Measurements from ENCODE around the gene SH2D4B. TPM values are rescaled to one million over a fixed set of nuclear protein-coding genes. Genes with fewer than 3 reads are reported as not detected.

SH2D4B gene
- total RNA-seq, 1 experiment from 2014 or later = not detected

DNA sequence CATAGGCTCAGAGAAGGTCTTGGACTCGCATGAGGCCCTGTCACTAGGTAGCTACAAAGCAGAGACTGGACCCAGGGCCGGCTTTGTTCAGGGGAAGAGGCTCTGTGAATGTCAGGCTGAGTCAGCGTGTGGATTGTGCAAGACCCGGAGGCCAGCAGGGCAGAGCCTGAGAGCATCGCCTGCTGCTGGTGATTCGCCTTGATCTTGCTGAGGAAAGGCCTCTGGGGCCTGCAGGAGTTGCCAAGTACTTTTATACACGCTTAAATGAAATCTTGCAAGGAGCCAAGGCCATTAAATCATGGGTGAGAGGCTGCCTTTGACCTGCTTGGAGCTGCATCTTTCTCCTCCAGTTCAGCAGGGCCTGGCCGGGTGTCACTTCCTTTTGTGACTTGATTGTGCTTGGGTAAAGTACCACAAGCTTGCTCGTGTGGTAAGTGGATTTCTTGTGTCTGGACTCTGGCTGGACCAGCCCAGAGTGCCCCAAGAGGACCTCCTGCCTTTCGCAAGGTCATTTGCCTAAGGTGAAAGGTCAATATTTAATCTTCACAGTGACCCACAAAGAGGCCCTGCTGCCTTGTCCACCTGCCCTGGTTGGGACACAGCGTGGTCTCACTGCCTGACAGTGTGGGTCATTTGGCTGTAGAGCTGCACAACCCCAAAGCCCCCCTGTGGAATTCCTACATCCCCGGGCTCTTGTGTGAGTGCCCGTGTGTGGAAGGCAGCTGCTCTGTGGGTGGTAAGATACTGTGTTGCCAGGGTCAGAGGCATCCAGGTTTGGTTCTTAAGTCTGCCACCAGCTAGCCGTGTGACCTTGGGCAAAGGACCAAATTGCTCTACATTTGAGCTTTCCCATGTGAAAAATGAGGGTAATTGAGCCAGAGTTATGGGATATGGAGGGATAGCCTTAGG is 38.6 kb upstream of the SH2D4B start:
- H3K27me3 ChIP-seq (ENCODE audit: low read length) = no peaks in the 10 kb centered on the region
- H3K9me3 ChIP-seq (ENCODE audit: low read length) = no peaks in the 10 kb centered on the region
- no peaks in the 10 kb centered on the region for H3K4me1 ChIP-seq (ENCODE audit: insufficient read depth, low read length)
- TF ChIP-seq EZH2 (IDR thresholded peaks at IDR 0.05; ENCODE audit: low read length, unreplicated experiment) (no peak), EZH2phosphoT487 (IDR thresholded peaks at IDR 0.05; ENCODE audit: borderline replicate concordance, low read length) (no peak)
- TF ChIP-seq, protein P1, sequence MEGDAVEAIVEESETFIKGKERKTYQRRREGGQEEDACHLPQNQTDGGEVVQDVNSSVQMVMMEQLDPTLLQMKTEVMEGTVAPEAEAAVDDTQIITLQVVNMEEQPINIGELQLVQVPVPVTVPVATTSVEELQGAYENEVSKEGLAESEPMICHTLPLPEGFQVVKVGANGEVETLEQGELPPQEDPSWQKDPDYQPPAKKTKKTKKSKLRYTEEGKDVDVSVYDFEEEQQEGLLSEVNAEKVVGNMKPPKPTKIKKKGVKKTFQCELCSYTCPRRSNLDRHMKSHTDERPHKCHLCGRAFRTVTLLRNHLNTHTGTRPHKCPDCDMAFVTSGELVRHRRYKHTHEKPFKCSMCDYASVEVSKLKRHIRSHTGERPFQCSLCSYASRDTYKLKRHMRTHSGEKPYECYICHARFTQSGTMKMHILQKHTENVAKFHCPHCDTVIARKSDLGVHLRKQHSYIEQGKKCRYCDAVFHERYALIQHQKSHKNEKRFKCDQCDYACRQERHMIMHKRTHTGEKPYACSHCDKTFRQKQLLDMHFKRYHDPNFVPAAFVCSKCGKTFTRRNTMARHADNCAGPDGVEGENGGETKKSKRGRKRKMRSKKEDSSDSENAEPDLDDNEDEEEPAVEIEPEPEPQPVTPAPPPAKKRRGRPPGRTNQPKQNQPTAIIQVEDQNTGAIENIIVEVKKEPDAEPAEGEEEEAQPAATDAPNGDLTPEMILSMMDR (conservative IDR thresholded peaks at IDR 0.05; ENCODE audit: low read depth, low read length) = no peak
- no peak overlapping the region for H3K9ac ChIP-seq (ENCODE audit: low read length)
- no peak overlapping the region for H3K27ac ChIP-seq (ENCODE audit: low read length)
- no peak overlapping the region for H3K4me2 ChIP-seq (ENCODE audit: low read length)
- no peak overlapping the region for H3K4me3 ChIP-seq (ENCODE audit: low read length)
- no peaks in the 10 kb centered on the region for H3K36me3 ChIP-seq (ENCODE audit: low read depth, low read length)
- no peaks in the 10 kb centered on the region for H4K20me1 ChIP-seq (ENCODE audit: low read length)
- no peak for DNase-seq
- no TSS peak for BruUV-seq (replicated peaks)
- intact Hi-C loops (cut with micrococcal nuclease) = no loop called here
- ATAC-seq = no peak
- no peaks in the 10 kb centered on the region for H3K9me2 ChIP-seq (replicated peaks; ENCODE audit: low read length)
- no peaks in the 10 kb centered on the region for H3F3A ChIP-seq (ENCODE audit: low read length, unreplicated experiment)
- no peaks in the 10 kb centered on the region for H3K79me2 ChIP-seq (ENCODE audit: low read length)
- CTCF ChIA-PET = no interaction called here
- POLR2A ChIA-PET (ENCODE audit: unreplicated experiment) = no interaction called here
- H2AFZ ChIP-seq (ENCODE audit: low read length) = no peak overlapping the region

DNA sequence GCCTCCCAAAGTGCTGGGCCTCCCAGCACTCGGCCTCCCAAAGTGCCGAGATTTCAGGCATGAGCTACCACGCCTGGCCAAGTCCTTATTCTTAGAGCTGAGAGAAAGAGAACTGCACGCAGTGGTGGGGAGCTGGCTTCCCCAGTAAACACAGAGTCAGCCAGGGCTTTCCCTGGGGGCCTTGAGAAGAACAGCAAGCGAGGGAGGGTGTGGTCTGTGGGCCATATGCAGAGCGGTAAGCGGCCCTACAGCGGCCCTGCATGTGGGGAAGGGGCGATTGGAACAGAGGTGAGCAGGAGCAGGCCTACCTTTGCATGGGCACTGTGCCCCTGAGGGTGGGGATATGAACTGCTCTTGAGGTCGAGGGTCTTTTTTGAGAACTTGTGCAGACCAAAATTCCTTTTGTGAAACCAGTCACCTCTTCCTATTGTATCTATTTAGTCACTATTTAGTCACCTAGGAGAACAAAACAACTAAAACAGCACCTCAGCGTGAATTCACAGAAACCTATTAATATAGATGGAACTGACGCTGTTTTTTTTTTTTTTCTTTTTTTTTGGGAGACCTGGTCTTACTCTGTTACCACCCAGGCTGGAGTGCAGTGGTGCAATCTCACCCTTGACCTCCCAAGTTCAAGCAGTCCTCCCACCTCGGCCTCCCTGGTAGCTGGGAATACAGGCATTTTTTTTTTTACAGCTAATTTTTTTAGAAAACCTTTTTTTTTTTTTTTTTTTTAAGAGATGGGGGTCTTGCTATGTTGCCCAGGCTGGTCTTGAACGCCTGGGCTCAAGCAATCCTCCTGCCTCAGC is 36.9 kb upstream of the SH2D4B start:
- H2AFZ ChIP-seq (ENCODE audit: low read length) = no peak overlapping the region
- no TSS peak for BruUV-seq (replicated peaks)
- ATAC-seq (no peak), DNase-seq (no peak)
- no peaks in the 10 kb centered on the region for H3K4me1 ChIP-seq (ENCODE audit: insufficient read depth, low read length)
- ChIA-PET POLR2A (ENCODE audit: unreplicated experiment) (no interaction called here), CTCF (no interaction called here)
- no peak overlapping the region for H3K4me2 ChIP-seq (ENCODE audit: low read length)
- intact Hi-C loops (cut with micrococcal nuclease) = no loop called here
- H3K4me3 ChIP-seq (ENCODE audit: low read length) = no peak overlapping the region
- no peak overlapping the region for H3K27ac ChIP-seq (ENCODE audit: low read length)
- H3K9me3 ChIP-seq (ENCODE audit: low read length) = no peaks in the 10 kb centered on the region
- no peaks in the 10 kb centered on the region for H3K36me3 ChIP-seq (ENCODE audit: low read depth, low read length)
- no peaks in the 10 kb centered on the region for H3F3A ChIP-seq (ENCODE audit: low read length, unreplicated experiment)
- no peaks in the 10 kb centered on the region for H3K79me2 ChIP-seq (ENCODE audit: low read length)
- no peaks in the 10 kb centered on the region for H3K9me2 ChIP-seq (replicated peaks; ENCODE audit: low read length)
- H3K27me3 ChIP-seq (ENCODE audit: low read length) = no peaks in the 10 kb centered on the region
- no peaks in the 10 kb centered on the region for H4K20me1 ChIP-seq (ENCODE audit: low read length)
- H3K9ac ChIP-seq (ENCODE audit: low read length) = no peak overlapping the region
- no peak for TF ChIP-seq EZH2phosphoT487 (IDR thresholded peaks at IDR 0.05; ENCODE audit: borderline replicate concordance, low read length)

DNA sequence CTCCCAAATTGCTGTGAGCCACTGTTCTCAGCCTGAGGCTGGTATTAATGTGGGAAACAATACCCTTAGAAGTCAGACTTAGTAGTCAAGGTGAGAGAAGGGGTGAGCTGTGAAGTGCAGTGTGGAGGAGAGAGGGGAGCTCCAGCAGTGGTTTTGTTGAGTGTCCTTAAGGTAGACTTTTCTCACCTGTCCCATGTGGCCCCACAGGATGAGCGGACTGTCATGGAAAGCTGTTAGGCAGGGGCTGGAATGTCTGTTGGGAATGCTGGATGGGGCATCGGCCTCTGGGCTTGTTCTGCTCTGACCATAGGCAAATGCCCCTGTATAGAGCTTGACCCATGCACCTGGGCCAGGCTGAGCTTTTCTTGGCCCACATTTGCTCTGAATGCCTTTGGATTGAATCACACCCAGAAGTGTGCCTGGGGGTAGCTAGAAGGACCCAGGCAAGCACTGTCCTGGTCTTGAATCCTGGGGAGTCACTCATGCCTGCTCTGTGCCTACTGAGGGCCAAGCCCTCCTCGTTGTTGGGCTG is 36.3 kb upstream of the SH2D4B start:
- ATAC-seq (no peak), DNase-seq (no peak)
- no peak overlapping the region for H3K27ac ChIP-seq (ENCODE audit: low read length)
- H3K4me2 ChIP-seq (ENCODE audit: low read length) = no peak overlapping the region
- H3K79me2 ChIP-seq (ENCODE audit: low read length) = no peaks in the 10 kb centered on the region
- no TSS peak for BruUV-seq (replicated peaks)
- H3K9me3 ChIP-seq (ENCODE audit: low read length) = no peaks in the 10 kb centered on the region
- ChIA-PET POLR2A (ENCODE audit: unreplicated experiment) (no interaction called here), CTCF (no interaction called here)
- no peak overlapping the region for H3K9ac ChIP-seq (ENCODE audit: low read length)
- no peak overlapping the region for H3K4me3 ChIP-seq (ENCODE audit: low read length)
- no peaks in the 10 kb centered on the region for H3K4me1 ChIP-seq (ENCODE audit: insufficient read depth, low read length)
- H2AFZ ChIP-seq (ENCODE audit: low read length) = no peak overlapping the region
- TF ChIP-seq EZH2phosphoT487 (IDR thresholded peaks at IDR 0.05; ENCODE audit: borderline replicate concordance, low read length) (no peak), EZH2 (IDR thresholded peaks at IDR 0.05; ENCODE audit: low read length, unreplicated experiment) (no peak)
- TF ChIP-seq, protein P1 (conservative IDR thresholded peaks at IDR 0.05; ENCODE audit: low read depth, low read length) = no peak
- intact Hi-C loops (cut with micrococcal nuclease) = no loop called here
- no peaks in the 10 kb centered on the region for H3F3A ChIP-seq (ENCODE audit: low read length, unreplicated experiment)
- H3K27me3 ChIP-seq (ENCODE audit: low read length) = no peaks in the 10 kb centered on the region
- H4K20me1 ChIP-seq (ENCODE audit: low read length) = no peaks in the 10 kb centered on the region
- H3K36me3 ChIP-seq (ENCODE audit: low read depth, low read length) = no peaks in the 10 kb centered on the region
- no peaks in the 10 kb centered on the region for H3K9me2 ChIP-seq (replicated peaks; ENCODE audit: low read length)

All from PC-3 (cell line).